Activated CD8-positive, alpha-beta memory T cell treated with anti-CD3 and anti-CD28 coated beads for 1 hour (primary cell): ENCODE data around the gene CTBP2.

Source experiments
- DNase-seq, 2 donors: peaks; one replicate each; pipeline ENCODE4 v3.0.0-alpha.2; 2020; ENCODE audit warnings: low read depth in 1 of 2; ENCODE audit errors: extremely low read depth in 1 of 2

Gene CTBP2

DNA sequence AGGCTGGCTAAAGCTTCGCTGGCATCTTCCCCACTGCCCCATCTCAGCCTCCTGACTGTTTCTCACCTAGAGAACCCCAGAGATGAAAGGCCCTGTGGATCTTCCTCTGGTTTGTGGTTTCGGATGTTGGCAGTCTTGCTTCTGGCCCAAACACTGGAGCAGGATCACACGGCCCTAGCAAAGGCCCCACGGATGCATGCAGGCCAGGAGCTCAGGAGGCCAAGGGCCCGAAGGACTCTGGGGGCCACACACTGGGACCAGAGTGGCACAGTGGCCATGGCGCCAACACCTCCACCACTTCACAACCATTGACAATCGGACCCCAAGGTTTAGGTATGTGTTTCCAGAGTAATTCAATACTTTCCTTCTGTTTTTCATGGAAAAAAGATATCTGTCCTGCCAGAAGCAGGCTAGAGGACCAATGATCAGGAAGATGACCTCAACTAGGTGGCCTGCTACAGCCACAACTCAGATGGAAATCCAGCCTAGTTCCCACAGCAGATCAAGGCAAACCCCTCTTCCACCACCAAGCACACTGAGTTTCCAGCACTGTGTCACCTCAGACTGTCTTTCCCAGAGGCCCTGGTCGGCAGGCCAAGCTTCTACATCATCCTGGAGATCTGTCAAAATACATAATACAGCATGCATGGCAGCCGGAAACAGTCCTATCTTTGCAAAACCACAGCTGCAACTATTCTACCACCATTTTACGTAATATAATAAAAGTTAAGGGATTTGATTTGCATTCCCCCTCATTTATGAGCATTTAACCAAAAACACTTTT, 53.0 kb downstream of the CTBP2 start:
- DNase-seq: no peak

DNA sequence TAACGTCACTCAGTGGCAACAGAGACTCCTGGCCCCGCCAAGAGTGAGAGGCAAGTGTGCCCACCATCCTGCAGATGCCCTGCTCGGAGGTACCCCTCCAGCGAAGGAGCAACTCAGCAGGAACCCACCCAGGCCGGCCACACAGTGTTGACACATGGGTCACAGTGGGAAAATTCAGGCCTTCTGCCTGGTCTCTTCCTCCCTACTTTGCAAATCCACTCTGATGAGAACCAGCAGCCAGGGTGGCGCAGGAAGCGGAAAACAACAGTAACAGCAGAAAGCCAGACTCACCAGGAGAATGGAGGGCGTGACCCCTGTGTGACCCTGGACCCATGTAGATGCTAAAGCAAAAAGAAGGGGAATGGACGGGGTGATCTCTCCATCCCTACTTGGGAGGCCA, 53.8 kb downstream of the CTBP2 start:
- no peak for DNase-seq

DNA sequence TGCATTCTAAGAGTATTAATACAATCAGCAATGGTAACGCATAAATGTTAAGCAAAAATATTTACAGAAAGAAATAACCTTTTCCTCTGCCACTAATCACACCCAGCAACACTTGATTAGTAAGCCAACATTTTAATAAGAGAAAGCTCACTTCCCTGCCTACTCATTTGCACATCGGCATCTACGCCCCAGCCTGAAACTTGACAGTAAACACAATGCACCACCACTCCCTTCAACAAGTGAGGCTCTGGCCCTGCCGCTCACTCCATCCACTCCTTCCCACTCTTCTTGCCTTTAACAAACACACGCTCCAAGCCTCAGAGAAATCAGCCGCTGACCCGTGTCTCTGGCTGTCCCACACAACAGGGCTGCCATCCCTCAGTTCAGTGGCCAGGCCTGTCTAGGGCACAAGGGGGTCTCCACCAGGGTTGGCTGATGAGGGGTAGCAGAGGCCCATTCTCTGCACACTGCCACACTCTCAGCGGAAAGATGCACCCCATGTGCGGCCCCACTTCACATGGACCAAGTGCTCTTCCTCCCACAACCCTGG, 54.6 kb downstream of the CTBP2 start:
- no peak for DNase-seq

DNA sequence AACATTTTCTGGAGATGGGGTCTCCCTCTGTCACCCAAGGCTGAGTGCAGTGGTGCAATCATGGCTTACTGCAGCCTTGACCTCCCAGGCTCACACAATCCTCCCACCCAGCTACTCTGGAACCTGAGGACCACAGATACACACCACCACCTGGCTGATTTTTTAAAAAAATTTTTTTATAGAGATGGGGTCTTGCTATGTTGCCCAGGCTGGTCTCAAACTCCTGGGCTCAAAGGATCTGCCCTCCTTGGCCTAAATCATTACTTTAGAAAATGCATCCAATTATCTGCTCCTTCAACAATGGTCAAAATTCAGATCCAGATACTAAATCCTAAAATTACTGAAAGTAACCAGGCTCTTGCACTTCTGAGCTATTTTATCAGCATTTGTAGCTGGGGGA, 55.2 kb downstream of the CTBP2 start:
- DNase-seq: no peak

DNA sequence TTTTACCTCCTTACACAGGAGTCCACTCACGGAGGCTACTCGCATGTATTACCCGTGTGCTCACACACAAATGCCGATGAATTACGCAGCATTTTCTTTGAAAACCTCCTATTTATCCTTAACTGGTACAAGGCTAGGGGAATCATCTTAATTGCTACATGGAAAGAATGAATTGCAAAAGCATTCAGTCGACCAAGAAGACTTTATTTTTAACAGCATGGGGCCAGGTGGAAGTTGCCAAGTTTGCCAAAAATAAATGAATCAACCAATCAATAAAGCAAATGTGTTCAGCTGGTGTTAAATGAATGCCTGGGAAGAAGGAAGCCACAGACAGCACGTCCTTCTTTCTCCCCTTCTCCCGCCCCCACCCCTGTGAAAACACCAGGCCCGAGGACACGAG, 55.8 kb downstream of the CTBP2 start:
- DNase-seq: no peak

DNA sequence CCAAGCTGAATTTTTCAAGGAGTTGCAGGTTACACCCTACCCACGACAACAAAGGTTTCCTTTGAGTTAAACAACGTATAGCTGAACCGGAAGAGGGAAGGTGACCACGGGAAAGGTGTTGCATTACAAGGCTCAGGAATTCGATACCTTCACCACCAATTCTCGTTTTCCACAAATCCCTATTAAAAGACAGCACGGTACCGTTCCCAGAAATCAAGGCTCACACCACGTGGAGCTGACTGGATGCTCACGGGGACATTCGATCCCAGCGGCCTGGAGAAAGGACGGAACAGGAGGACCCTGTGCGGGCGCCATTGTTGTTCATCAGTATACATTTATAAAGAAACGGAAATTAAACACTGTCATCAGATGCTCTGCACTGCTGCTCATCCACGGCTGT, 56.4 kb downstream of the CTBP2 start:
- no peak for DNase-seq

DNA sequence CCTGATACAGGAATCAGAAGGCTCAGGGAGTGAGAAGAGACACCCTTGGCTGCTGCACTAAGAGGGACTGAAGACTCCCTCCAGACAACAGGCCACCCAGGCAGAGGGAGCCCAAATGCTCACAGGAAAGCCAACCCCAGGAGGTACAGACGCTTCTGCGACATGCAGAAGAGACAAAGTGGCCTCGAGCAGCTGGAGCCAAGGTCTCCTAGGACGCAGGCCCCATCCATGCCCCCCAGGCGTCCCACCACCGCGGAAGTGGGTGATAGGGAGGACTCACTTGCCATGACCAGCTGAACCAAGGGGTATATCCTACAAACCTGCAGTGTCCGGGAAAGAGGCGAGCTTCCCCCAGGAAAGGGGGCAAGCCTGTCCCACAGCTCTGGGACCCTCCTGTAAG, 56.9 kb downstream of the CTBP2 start:
- DNase-seq: no peak

DNA sequence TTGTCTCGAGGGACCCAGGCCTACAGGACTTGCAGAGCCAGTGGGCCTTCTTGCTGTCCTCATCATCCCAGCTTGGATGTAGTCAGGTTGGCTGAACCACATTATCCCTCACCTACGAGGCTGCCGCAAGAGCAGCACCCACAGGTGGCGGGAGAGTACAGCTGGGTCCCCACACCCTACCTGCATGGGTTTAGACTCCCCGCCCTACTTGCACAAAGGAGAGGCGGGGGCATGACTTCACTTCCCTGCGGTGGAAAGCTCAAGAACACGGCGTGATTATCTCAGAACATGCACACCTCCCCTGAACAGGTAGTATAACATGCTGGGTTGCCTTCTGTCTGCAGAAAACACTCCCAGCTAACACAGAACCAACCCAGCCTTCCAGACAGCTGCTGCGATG, 57.5 kb downstream of the CTBP2 start:
- DNase-seq: no peak

DNA sequence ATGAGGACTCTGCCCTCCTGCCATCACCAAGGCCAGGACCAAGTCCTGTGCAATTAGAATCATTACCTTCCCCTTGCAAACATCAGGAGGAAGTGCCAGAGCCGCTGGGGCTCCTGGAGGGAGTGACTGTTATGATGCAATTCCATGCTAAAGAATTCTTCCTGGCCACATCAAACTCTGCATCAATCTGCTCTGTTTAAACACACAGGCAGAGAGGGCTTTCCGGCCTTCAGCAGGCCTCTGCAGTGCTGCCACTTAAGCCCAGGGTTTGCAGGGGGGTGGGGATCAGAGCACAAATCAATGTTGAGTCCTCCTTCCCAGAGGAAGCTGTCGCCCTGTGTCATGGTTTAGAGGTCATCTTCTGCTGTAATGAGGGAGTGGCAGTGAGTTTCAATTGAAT, 58.1 kb downstream of the CTBP2 start:
- no peak for DNase-seq

DNA sequence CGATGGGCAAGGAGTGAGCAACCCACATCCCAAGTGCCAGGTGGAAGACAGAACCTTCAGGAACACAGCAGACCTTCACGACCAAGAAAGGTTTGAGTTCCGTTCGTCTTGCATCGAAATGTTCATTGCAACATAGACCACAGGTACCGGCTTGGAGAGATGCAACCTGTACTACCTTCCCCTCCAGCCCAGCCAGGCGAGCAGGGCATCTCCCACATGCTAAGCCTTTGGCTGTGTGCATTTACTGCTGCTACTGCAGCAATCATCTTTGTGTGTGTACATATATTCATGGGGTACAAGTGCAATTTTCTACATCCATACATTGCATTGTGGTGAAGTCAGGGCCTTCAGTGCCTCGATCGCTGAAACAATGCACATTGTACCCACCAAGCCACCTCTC, 58.8 kb downstream of the CTBP2 start:
- no peak for DNase-seq

DNA sequence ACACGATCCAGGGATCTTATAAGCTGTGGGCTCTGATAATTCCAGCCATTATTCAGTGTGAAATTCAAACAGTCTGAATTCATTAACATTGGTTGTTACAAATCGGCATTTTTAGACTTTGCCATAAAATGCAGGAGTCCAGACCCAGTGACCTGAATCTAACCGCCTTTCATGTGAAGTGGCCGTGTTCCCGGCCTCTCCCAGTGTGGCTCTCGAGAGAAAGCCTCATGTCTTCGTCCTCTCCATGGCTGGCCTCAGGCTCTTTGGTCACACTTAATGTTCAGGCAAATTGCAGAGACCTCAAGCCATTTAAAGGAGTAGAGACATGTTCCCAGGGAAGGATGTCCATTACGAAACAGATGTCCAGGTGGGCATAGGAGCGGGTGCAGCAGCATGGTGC, 59.3 kb downstream of the CTBP2 start:
- DNase-seq: no peak

DNA sequence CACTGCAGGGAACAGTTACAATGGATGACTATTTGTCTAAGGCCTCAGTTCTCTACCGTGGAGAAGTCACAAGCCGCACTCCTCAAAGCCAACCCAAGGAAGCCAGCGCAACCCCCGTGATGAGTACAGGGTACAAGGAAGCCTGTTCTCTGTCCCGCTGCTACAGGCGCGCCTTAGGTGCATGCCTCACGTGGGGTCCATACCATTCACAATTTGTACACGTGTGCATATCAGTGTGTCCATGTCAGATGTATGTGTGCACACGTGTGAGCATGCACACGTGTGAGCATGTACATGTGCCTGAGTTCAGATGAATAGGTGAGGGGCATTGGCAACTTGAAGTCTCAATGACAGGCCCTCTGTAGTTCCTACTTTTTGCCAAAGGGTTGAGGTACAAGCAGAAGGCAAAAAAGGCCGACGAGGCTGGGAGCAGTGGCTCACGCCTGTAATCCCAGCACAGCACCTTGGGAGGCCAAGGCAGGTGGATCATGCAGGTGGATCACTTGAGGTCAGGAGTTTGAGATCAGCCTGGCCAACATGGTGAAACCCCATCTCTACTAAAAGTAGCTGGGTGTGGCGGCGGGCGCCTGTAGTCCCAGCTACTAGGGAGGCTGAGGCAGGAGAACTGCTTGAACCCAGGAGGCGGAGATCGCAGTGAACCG, 62.8 kb downstream of the CTBP2 start:
- DNase-seq: no peak

DNA sequence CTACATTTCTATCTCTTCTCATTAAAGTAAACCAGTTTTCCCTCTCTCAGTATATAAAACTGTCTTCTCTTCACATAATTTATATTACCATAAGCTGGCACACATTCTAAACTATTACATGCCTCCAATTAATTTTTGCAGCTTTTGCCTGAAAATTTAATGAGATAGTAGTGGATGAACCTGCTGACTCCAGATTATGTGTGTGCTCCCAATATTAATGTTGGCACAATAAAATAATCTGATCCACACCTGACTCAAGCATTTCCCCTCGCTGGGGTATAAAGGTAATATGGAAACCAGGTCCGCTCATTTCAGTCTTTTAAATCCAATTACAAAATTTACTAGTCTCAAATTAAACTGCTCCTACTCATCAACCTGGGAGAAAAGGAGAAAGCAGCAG, 63.4 kb downstream of the CTBP2 start:
- no peak for DNase-seq

DNA sequence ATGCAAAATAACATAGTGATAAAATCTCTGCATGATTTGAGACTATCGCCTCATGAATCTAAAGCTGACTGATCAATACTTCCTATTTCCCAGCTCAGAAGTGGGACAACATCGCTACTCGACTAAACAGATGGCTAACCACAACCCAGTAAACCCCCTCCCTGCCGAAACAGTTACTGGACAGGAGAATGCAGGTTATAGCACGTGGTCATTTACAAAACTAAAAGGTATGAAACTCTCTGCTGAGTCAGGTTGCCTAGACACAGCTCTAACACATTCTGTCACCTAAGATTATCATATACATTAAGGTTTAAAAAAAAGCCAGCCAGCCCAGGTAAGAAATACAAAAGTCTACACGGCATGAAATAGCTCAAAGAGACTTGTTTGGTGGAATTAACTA, 64.0 kb downstream of the CTBP2 start:
- no peak for DNase-seq

DNA sequence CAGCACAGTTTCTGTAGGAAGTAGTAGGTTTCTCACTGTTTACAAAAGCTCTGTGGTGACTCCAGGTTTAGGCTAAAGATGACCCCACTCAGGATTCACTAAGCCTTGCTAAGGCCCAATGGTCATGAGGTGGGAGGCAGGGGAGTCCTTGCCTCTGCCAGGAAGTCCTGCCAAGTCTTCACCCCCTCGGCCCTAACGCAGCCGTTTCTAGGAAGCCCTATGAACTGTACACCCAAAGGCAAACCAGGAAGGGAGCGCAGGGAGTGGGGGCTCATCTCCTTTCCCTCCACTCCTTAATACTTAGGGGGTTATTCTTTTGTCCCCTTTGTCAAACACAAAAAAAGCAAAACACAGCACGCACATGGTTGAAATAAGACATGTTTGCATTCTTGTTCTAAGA, 64.6 kb downstream of the CTBP2 start:
- no peak for DNase-seq

DNA sequence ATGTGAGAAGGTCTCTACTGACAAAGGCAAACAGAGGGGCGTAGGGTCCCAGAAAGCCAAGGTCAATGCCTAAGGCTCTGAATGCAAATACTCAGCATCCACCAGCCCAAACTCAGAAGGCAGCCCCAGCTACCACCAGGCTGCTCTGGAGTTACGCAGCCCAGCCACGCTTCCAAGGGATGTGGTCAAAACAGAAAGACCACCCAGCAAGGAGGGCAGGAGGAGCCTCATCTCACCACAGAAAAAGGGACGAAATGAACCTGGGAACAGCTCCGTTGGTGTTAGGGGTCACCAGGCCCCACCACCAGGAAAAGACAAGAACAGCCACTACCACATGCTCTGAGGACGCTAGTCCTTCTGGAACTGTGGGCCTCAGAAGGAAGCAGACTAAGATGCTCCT, 65.1 kb downstream of the CTBP2 start:
- no peak for DNase-seq

DNA sequence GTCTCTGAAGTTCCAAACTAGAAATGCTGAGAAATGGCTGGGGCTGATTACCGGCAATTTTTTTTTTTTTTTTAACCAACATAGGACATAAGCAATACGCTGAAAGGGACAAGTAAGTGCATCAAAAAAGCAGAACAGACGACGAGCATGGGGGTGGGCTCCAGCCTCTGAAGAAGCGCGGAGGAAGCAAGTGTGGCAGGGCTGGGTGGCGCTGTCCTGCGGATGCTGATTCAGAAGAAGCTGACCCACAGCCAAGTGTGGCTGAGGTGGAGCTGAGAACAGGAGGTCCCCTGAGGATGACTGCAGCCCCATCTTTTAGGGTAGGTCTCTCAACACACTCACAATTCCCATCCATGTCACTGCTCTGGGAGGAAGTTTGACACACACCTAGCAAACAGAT, 65.6 kb downstream of the CTBP2 start:
- DNase-seq: no peak

DNA sequence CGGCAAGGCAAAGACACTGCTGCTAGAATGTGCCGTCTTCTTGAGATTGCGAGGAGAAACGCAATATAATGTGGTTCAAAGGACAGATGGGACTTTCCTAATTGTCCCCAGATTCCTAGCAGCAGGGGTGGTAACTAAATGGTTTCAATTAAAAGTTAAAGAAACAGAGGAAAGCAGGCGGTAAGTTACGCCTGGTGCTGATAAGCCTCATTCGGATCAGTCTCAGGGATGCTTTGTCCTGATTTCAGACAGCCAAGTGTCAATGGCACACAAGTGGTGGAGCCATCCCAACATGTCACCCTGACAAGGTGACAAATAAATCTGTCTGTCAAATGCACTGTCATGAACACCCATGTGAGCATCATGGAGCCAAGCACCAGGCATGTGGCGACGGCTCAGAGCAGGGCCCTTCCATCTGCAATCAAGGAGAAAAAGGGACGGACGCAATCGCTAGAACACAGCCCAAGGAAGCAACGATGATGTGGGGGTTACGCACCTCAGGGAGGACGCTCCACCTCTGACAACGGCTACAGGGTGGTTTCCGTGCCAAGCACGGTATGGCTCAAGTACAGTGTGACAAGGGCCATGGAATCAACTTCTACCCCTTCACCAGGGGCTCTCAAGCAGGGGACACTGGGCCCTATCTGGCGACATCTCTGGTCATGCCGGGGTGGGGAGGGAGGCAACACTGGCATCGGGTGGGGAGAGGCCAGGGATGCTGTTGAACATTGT, 66.2 kb downstream of the CTBP2 start:
- no peak for DNase-seq

DNA sequence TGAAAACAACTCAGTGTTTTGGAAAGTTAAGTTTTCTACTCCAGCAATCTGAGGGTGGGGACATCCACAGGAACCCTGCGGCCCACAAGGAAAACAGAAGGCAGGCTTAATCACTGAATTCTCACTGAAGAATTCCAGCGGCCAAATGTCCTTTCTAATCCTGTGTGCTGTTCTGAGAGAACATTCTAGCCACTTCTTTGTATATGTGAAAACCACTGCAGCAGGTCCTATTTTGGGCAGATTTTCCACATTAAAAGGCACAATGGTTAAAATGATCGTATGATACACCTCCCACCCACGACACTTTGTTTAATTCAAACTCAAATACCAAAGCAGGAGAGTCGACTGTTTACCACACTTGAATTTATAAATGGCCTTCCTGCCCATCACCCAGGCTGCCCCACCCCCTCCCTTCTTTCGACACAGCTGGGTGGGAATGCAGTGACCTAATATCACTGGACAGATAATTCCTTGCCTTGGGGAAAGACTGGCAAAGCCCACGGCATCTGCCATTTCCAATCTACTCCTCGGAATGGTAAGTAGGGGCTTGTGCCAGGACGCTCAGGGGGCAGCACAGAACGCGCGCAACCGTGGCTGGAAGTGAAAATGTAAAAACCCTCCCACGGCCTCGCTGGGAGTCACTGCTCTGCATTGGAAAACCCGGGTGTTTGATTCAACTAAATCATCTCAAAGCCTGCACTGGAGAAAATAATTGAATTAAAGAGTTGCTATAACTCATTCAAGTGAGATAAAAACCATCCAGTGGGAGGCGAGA, 67.0 kb downstream of the CTBP2 start:
- no peak for DNase-seq

DNA sequence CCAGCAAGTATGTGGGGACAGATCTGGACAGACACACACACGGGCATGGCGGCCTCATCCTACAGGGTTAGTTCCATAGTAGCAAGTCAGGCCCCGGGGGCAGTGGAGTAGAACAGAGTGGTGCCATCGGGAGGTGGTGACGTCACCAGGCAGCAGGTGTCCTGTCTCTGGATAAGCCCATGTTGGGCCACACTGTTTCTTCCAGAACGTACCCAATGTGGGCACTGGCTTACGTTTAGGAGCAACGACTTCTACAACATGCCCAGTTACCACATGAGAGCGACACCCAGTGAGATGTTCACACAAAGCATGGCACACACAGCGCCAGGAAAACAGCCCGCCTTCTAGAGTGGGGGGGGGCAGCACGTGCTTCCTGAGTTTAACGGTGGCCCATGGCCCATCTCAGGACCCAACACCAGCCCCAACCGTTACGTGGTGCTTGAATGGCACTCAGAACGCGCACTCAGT, 67.8 kb downstream of the CTBP2 start:
- no peak for DNase-seq

DNA sequence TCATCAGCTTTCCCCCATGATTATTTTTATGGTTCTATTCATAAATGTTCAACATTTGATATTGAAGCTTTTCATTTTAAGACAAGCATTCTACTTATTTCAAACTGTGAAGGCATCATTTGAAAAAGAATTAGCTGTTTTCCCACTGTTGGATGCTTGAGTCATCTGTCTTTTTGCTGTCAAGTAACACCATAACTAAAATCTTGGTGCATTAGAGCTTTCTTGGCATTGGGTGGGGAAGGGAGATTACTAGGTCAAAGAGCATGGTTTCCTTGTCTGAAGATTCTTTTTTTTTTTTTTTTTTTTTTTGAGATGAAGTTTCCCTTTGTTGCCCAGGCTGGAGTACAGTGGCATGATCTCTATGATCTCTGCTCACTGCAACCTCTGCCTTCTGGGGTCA, 68.5 kb downstream of the CTBP2 start:
- DNase-seq: no peak
